Neural cell (in vitro differentiated cells): ENCODE data around the gene TXNDC11. TPM values are rescaled to one million over a fixed set of nuclear protein-coding genes. Genes with fewer than 3 reads are reported as not detected.

ENCODE experiments used
- H2AFZ ChIP-seq: fragments of 200-600, 300-800 bp; sonication (generic), shearing (Covaris generic); 2 replicates; pipeline ENCODE4 v1.6.0; 2014; ENCODE audit warnings: low read depth, mild to moderate bottlenecking, antibody characterized with exemption, low read length, moderate library complexity
- H3F3A ChIP-seq: fragments of 200-600 bp; shearing (Covaris generic); 2 replicates; pipeline ENCODE4 v1.6.1; 2016; ENCODE audit warnings: mild to moderate bottlenecking, moderate library complexity, mixed read lengths, antibody characterized with exemption, low read length; ENCODE audit not compliant: insufficient read depth, poor library complexity, severe bottlenecking
- H3K27ac ChIP-seq: fragments of 200-600, 300-800 bp; sonication (generic), shearing (Covaris generic); 2 replicates; pipeline ENCODE4 v1.5.1; 2014; ENCODE audit warnings: mild to moderate bottlenecking, low read length, moderate library complexity
- H3K27me3 ChIP-seq: fragments of 300-800, 200-600 bp; sonication (generic), shearing (Covaris generic); 2 replicates; pipeline ENCODE4 v1.6.0; 2014; ENCODE audit warnings: mild to moderate bottlenecking, low read depth, low read length, moderate library complexity; ENCODE audit not compliant: insufficient read depth
- H3K36me3 ChIP-seq: fragments of 300-800, 200-600 bp; sonication (generic), shearing (Covaris generic); 2 replicates; pipeline ENCODE4 v1.5.1; 2014; ENCODE audit warnings: mild to moderate bottlenecking, antibody characterized with exemption, low read length, moderate library complexity; ENCODE audit not compliant: insufficient read depth
- H3K4me2 ChIP-seq: fragments of 300-800, 200-600 bp; sonication (generic), shearing (Covaris generic); 2 replicates; pipeline ENCODE4 v1.6.0; 2014; ENCODE audit warnings: mild to moderate bottlenecking, low read length
- H3K4me3 ChIP-seq: fragments of 300-800, 200-600 bp; sonication (generic), shearing (Covaris generic); 2 replicates; pipeline ENCODE4 v1.5.1; 2014; ENCODE audit warnings: mild to moderate bottlenecking, low read length, moderate library complexity
- H3K79me2 ChIP-seq: fragments of 200-600 bp; shearing (Covaris generic); replicated peaks from 2 replicates; pipeline ENCODE4 v1.6.0; 2014; ENCODE audit warnings: mild to moderate bottlenecking, low read length, moderate library complexity; ENCODE audit not compliant: insufficient read depth
- H3K9ac ChIP-seq: fragments of 300-800, 200-600 bp; sonication (generic), shearing (Covaris generic); 2 replicates; pipeline ENCODE4 v1.6.1; 2016; ENCODE audit warnings: mild to moderate bottlenecking, low read length, mixed read lengths
- H3K9me2 ChIP-seq: fragments of 200-600 bp; shearing (Covaris generic); 2 replicates; pipeline ENCODE4 v1.6.1; 2016; ENCODE audit warnings: mild to moderate bottlenecking, low read length, mixed read lengths; ENCODE audit not compliant: insufficient read depth
- H3K9me3 ChIP-seq: fragments of 200-600, 300-800 bp; sonication (generic), shearing (Covaris generic); 2 replicates; pipeline ENCODE4 v1.6.1; 2016; ENCODE audit warnings: mild to moderate bottlenecking, mixed run types, low read length, moderate library complexity, mixed read lengths
- H4K20me1 ChIP-seq: fragments of 200-600 bp; shearing (Covaris generic); 2 replicates; pipeline ENCODE4 v1.6.1; 2016; ENCODE audit warnings: mild to moderate bottlenecking, mixed run types; ENCODE audit not compliant: insufficient read depth
- EP300 ChIP-seq: fragments of 450-650 bp; conservative IDR thresholded peaks from 2 replicates; pipeline ENCODE4 v1.6.1; 2014; ENCODE audit warnings: antibody characterized with exemption, mild to moderate bottlenecking, moderate library complexity; ENCODE audit not compliant: poor library complexity, severe bottlenecking
- EZH2 ChIP-seq: fragments of 200-600, 300-800 bp; shearing (Covaris generic), sonication (generic); IDR thresholded peaks from 2 replicates; pipeline ENCODE4 v1.6.1; 2014; ENCODE audit warnings: antibody characterized with exemption, low read length, borderline replicate concordance, mild to moderate bottlenecking; ENCODE audit not compliant: insufficient read depth, poor library complexity, severe bottlenecking
- MXI1 ChIP-seq: fragments of 450-650 bp; conservative IDR thresholded peaks from 2 replicates; pipeline ENCODE4 v1.6.1; 2014; ENCODE audit warnings: antibody characterized with exemption, mild to moderate bottlenecking; ENCODE audit not compliant: poor library complexity, severe bottlenecking
- POLR2AphosphoS5 ChIP-seq: IDR thresholded peaks from 2 replicates; pipeline ENCODE4 v1.6.1; 2012
- RAD21 ChIP-seq: fragments of 450-650 bp; conservative IDR thresholded peaks from 2 replicates; pipeline ENCODE4 v1.6.1; 2014; ENCODE audit warnings: antibody characterized with exemption, mild to moderate bottlenecking, moderate library complexity
- SMC3 ChIP-seq: fragments of 450-650 bp; conservative IDR thresholded peaks from 2 replicates; pipeline ENCODE4 v1.6.1; 2014; ENCODE audit warnings: antibody characterized with exemption, mild to moderate bottlenecking, moderate library complexity; ENCODE audit not compliant: poor library complexity
- TAF1 ChIP-seq: IDR thresholded peaks from 2 replicates; pipeline ENCODE4 v1.6.1; 2012; ENCODE audit warnings: low read depth
- polyA plus RNA-seq: library from polyadenylated mRNA; depleted of rRNA; stranded (reverse); fragments of >200 nt; gene quantifications from 2 replicates; pipeline ENCODE4 v1.2.3, GENCODE V29; 2014
- TF ChIP-seq, protein P1 (sequence below): IDR thresholded peaks from 2 replicates; pipeline ENCODE4 v1.6.1; 2012; ENCODE audit warnings: borderline replicate concordance
- TF ChIP-seq, protein P2 (sequence below): fragments of 450-650 bp; IDR thresholded peaks from 2 replicates; pipeline ENCODE4 v1.5.1; 2014; ENCODE audit warnings: antibody characterized with exemption, mild to moderate bottlenecking, moderate library complexity; ENCODE audit not compliant: poor library complexity, severe bottlenecking

The TXNDC11 gene
- polyA plus RNA-seq, 1 donor from 2014 or later: 10.9 TPM

DNA sequence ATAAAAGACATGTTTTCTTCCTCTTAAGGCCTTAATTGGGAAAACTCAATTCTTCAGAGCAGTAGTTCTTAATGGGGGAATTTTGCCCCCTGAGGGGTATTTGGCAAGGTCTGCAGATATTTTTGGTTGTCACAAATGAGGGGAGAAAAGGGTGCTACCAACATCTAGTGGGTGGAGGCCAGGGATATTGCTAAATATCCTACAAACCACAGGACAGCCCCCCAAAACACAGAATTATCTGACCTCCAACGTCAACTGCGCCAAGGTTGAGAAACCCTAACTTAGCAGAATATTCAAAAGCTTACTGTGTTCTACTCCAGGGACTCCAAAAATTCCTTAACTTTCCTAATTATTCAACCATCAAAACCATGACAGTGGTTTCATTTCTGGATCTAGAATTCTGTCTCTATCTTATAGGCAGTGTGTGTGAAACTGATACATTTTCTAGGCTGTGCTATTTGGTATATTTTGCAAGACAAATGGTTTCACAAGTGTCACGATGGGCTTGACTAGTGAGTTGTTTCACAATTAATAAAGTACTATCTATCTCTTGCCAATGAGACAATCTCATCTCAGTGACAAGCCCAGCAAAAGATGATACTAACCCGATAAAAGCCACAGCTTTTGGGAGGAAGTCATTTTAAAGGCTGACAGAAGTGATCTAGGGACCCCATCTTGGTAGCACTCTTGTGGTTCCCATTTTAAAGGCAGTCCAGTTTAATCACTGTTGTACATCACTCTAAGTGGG, 14.7 kb downstream of the TXNDC11 start:
- Histone ChIP-seq H3K27me3 (no peaks in the 10 kb centered on the region), H2AFZ (no peak overlapping the region), H3K9ac (no peak overlapping the region), H3K36me3 (no peaks in the 10 kb centered on the region), H3K27ac (no peak overlapping the region), H3F3A (no peaks in the 10 kb centered on the region), H3K9me2 (no peaks in the 10 kb centered on the region), H3K4me2 (no peak overlapping the region), H4K20me1 (no peaks in the 10 kb centered on the region), H3K79me2 (no peaks in the 10 kb centered on the region), H3K4me3 (no peak overlapping the region), H3K9me3 (no peaks in the 10 kb centered on the region)
- no peak for TF ChIP-seq EZH2
- no peak for TF ChIP-seq RAD21
- TF ChIP-seq MXI1: no peak
- TF ChIP-seq, protein P1, sequence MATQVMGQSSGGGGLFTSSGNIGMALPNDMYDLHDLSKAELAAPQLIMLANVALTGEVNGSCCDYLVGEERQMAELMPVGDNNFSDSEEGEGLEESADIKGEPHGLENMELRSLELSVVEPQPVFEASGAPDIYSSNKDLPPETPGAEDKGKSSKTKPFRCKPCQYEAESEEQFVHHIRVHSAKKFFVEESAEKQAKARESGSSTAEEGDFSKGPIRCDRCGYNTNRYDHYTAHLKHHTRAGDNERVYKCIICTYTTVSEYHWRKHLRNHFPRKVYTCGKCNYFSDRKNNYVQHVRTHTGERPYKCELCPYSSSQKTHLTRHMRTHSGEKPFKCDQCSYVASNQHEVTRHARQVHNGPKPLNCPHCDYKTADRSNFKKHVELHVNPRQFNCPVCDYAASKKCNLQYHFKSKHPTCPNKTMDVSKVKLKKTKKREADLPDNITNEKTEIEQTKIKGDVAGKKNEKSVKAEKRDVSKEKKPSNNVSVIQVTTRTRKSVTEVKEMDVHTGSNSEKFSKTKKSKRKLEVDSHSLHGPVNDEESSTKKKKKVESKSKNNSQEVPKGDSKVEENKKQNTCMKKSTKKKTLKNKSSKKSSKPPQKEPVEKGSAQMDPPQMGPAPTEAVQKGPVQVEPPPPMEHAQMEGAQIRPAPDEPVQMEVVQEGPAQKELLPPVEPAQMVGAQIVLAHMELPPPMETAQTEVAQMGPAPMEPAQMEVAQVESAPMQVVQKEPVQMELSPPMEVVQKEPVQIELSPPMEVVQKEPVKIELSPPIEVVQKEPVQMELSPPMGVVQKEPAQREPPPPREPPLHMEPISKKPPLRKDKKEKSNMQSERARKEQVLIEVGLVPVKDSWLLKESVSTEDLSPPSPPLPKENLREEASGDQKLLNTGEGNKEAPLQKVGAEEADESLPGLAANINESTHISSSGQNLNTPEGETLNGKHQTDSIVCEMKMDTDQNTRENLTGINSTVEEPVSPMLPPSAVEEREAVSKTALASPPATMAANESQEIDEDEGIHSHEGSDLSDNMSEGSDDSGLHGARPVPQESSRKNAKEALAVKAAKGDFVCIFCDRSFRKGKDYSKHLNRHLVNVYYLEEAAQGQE: no peak
- TF ChIP-seq SMC3: no peak

DNA sequence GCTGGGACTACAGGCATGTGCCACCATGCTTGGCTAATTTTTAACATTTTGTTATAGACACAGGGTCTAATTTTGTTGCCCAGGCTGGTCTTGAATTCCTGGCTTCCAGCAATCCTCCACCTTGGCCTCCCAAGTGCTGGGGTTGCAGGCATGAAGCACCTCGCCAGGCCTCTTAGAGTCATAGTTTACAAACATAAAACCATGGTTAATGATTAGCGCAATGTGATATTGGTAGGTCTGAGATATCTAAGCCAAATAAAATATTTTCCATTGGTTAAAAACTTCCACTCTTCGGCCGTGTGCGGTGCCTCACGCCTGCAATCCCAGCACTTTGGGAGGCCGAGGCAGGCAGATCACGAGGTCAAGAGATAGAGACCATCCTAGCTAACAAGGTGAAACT, 16.6 kb downstream of the TXNDC11 start:
- no peak overlapping the region for H3K4me2 ChIP-seq
- H3K27me3 ChIP-seq: no peaks in the 10 kb centered on the region
- no peaks in the 10 kb centered on the region for H3K36me3 ChIP-seq
- no peaks in the 10 kb centered on the region for H3K9me3 ChIP-seq
- H3K27ac ChIP-seq: no peak overlapping the region
- H2AFZ ChIP-seq: no peak overlapping the region
- no peak overlapping the region for H3K4me3 ChIP-seq
- H3K9me2 ChIP-seq: no peaks in the 10 kb centered on the region
- TF ChIP-seq POLR2AphosphoS5: no peak
- TF ChIP-seq, protein P2, sequence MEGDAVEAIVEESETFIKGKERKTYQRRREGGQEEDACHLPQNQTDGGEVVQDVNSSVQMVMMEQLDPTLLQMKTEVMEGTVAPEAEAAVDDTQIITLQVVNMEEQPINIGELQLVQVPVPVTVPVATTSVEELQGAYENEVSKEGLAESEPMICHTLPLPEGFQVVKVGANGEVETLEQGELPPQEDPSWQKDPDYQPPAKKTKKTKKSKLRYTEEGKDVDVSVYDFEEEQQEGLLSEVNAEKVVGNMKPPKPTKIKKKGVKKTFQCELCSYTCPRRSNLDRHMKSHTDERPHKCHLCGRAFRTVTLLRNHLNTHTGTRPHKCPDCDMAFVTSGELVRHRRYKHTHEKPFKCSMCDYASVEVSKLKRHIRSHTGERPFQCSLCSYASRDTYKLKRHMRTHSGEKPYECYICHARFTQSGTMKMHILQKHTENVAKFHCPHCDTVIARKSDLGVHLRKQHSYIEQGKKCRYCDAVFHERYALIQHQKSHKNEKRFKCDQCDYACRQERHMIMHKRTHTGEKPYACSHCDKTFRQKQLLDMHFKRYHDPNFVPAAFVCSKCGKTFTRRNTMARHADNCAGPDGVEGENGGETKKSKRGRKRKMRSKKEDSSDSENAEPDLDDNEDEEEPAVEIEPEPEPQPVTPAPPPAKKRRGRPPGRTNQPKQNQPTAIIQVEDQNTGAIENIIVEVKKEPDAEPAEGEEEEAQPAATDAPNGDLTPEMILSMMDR: no peak
- no peak for TF ChIP-seq RAD21
- no peak for TF ChIP-seq EZH2
- TF ChIP-seq, protein P1: no peak
- no peak for TF ChIP-seq EP300
- TF ChIP-seq TAF1: no peak
- no peak for TF ChIP-seq MXI1
- no peak for TF ChIP-seq SMC3
- H3K79me2 ChIP-seq: no peaks in the 10 kb centered on the region
- no peaks in the 10 kb centered on the region for H4K20me1 ChIP-seq
- no peak overlapping the region for H3K9ac ChIP-seq
- no peaks in the 10 kb centered on the region for H3F3A ChIP-seq
